Smooth muscle cell (in vitro differentiated cells): Measurements from ENCODE around the gene PLXNA4. TPM values are rescaled to one million over a fixed set of nuclear protein-coding genes. Genes with fewer than 3 reads are reported as not detected.

ENCODE experiments used
- DNase-seq: peaks from one replicate; lab custom pipeline; 2025; ENCODE audit not compliant: unreplicated experiment; lab: John Stamatoyannopoulos, UW
- H2AFZ ChIP-seq: fragments of 200-600 bp; sonication (generic); 2 replicates; pipeline ENCODE4 v1.6.0; 2016; ENCODE audit warnings: antibody characterized with exemption, low read depth, mild to moderate bottlenecking
- H3F3A ChIP-seq: fragments of 200-600 bp; sonication (generic); 2 replicates; pipeline ENCODE4 v1.6.0; 2017; ENCODE audit warnings: antibody characterized with exemption, low read depth
- H3K27ac ChIP-seq: fragments of 200-600 bp; sonication (generic); 2 replicates; pipeline ENCODE4 v1.5.1; 2016; ENCODE audit warnings: low read depth, mild to moderate bottlenecking
- H3K27me3 ChIP-seq: fragments of 200-600 bp; sonication (generic); 2 replicates; pipeline ENCODE4 v1.6.1; 2016; ENCODE audit warnings: low read depth, mild to moderate bottlenecking
- H3K36me3 ChIP-seq: fragments of 200-600 bp; sonication (generic); 2 replicates; pipeline ENCODE4 v1.5.1; 2016; ENCODE audit warnings: low read depth
- H3K4me1 ChIP-seq: fragments of 200-600 bp; sonication (generic); 2 replicates; pipeline ENCODE4 v1.5.1; 2016; ENCODE audit warnings: low read depth
- H3K4me2 ChIP-seq: fragments of 200-600 bp; sonication (generic); 2 replicates; pipeline ENCODE4 v1.6.0; 2016; ENCODE audit warnings: mild to moderate bottlenecking
- H3K4me3 ChIP-seq: fragments of 200-600 bp; sonication (generic); 2 replicates; pipeline ENCODE4 v1.5.1; 2016; ENCODE audit warnings: mild to moderate bottlenecking
- H3K79me2 ChIP-seq: fragments of 200-600 bp; sonication (generic); 2 replicates; pipeline ENCODE4 v1.6.0; 2016; ENCODE audit warnings: low read depth, mild to moderate bottlenecking
- H3K9ac ChIP-seq: fragments of 200-600 bp; sonication (generic); 2 replicates; pipeline ENCODE4 v1.6.0; 2016; ENCODE audit warnings: low read depth
- H3K9me3 ChIP-seq: fragments of 200-600 bp; sonication (generic); replicated peaks from 2 replicates; pipeline ENCODE4 v1.5.1; 2016; ENCODE audit warnings: low read depth
- H4K20me1 ChIP-seq: fragments of 200-600 bp; sonication (generic); 2 replicates; pipeline ENCODE4 v1.6.0; 2016; ENCODE audit warnings: low read depth
- CTCF ChIP-seq: fragments of 200-600 bp; sonication (generic); IDR thresholded peaks from 2 replicates; pipeline ENCODE4 v1.5.1; 2017; ENCODE audit warnings: borderline replicate concordance, mild to moderate bottlenecking, antibody characterized with exemption; ENCODE audit not compliant: insufficient read depth, poor library complexity, severe bottlenecking
- WGBS: methylation state at CpG from one replicate; pipeline ENCODE4 v1.1.7; 2016; ENCODE audit warnings: low lambda C conversion rate; 5-methylcytosine and 5-hydroxymethylcytosine counted together
- polyA plus RNA-seq: library from polyadenylated mRNA; unstranded; fragments of >200 nt; fragmentation: Nextera tagmentation; extraction: Ambion mirVana; gene quantifications from 2 replicates; pipeline ENCODE4 v1.2.1, GENCODE V29; 2016
- total RNA-seq: library from RNA; depleted of rRNA; stranded (reverse); fragments of >200 nt; gene quantifications from 2 replicates; pipeline ENCODE4 v1.2.3, GENCODE V29; 2014

Gene PLXNA4
- total and polyA plus RNA-seq, 2 experiments from 2014 or later = 8.5 to 9.9 TPM

- Histone ChIP-seq H2AFZ (no peak overlapping the region), H3F3A (no peaks in the 10 kb centered on the region), H3K9ac (no peak overlapping the region), H3K36me3 (no peaks in the 10 kb centered on the region), H3K9me3 (no peaks in the 10 kb centered on the region), H3K27me3 (no peaks in the 10 kb centered on the region), H3K4me3 (no peak overlapping the region), H3K27ac (no peak overlapping the region), H3K79me2 (no peaks in the 10 kb centered on the region), H3K4me2 (no peak overlapping the region), H3K4me1 (no peaks in the 10 kb centered on the region), H4K20me1 (no peaks in the 10 kb centered on the region)
- 94% methylated on average over 6 of the region's 6 CpGs for WGBS
- DNase-seq = no peak
- no peak for TF ChIP-seq CTCF
Observed at GRCh38 chr7:132122901-132123300, 453.4 kb downstream of the PLXNA4 start.

GRCh38 chr7:132121987-132122386 lies 454.3 kb downstream of the PLXNA4 start:
- Histone ChIP-seq H3K27me3 (no peaks in the 10 kb centered on the region), H2AFZ (no peak overlapping the region), H3K36me3 (no peaks in the 10 kb centered on the region), H3K4me3 (no peak overlapping the region), H3K4me1 (no peaks in the 10 kb centered on the region), H3F3A (no peaks in the 10 kb centered on the region), H3K9ac (no peak overlapping the region), H3K79me2 (no peaks in the 10 kb centered on the region), H4K20me1 (no peaks in the 10 kb centered on the region), H3K9me3 (no peaks in the 10 kb centered on the region), H3K4me2 (no peak overlapping the region), H3K27ac (no peak overlapping the region)
- DNase-seq = no peak
- no peak for TF ChIP-seq CTCF
- WGBS = 86% methylated on average over 6 of the region's 6 CpGs

GRCh38 chr7:132118641-132119040 lies 457.6 kb downstream of the PLXNA4 start:
- H3K9me3 ChIP-seq = no peaks in the 10 kb centered on the region
- no peaks in the 10 kb centered on the region for H3K36me3 ChIP-seq
- no peak overlapping the region for H3K9ac ChIP-seq
- H4K20me1 ChIP-seq = no peaks in the 10 kb centered on the region
- WGBS = 100% methylated on average over 1 of the region's 1 CpG
- DNase-seq = no peak
- no peaks in the 10 kb centered on the region for H3K27me3 ChIP-seq
- no peak overlapping the region for H3K4me3 ChIP-seq
- H2AFZ ChIP-seq = no peak overlapping the region
- no peak overlapping the region for H3K4me2 ChIP-seq
- no peak for TF ChIP-seq CTCF
- no peak overlapping the region for H3K27ac ChIP-seq
- peaks cover 15% of the 10 kb centered on the region for H3F3A ChIP-seq
- no peaks in the 10 kb centered on the region for H3K79me2 ChIP-seq
- no peaks in the 10 kb centered on the region for H3K4me1 ChIP-seq

GRCh38 chr7:132117636-132118035 lies 458.6 kb downstream of the PLXNA4 start:
- Histone ChIP-seq H3K4me3 (no peak overlapping the region), H3K9me3 (no peaks in the 10 kb centered on the region), H3K36me3 (no peaks in the 10 kb centered on the region), H3K4me2 (no peak overlapping the region), H4K20me1 (no peaks in the 10 kb centered on the region), H3K27ac (peak overlapping the region; percentile 86), H3K79me2 (no peaks in the 10 kb centered on the region), H3K4me1 (no peaks in the 10 kb centered on the region), H3K27me3 (no peaks in the 10 kb centered on the region), H3K9ac (no peak overlapping the region), H3F3A (peaks cover 15% of the 10 kb centered on the region), H2AFZ (no peak overlapping the region)
- 92% methylated on average over 6 of the region's 6 CpGs for WGBS
- TF ChIP-seq CTCF = no peak
- DNase-seq = no peak
